Measurements from ENCODE around the gene MAP4K4. TPM values are rescaled to one million over a fixed set of nuclear protein-coding genes. Genes with fewer than 3 reads are reported as not detected.

MAP4K4 gene
- total and polyA plus RNA-seq, 5 donors from 2014 or later, result 6.7 to 179 (median 14.7) TPM

- Mint-ChIP-seq H3K9me3 (peaks cover 0 to 13% (median 4%) of the 10 kb centered on the region in 7 donors), H3K4me3 (no peak overlapping the region), H3K27ac (no peak overlapping the region), H3K27me3 (no peaks in the 10 kb centered on the region), H3K36me3 (no peaks in the 10 kb centered on the region), H3K4me1 (peaks cover 4 to 13% (median 8%) of the 10 kb centered on the region in 4 donors)
- Histone ChIP-seq H3K9me3 (ENCODE audit: control insufficient read depth in 2 of 2, low read length in 2 of 2) (peaks cover 3 to 12% of the 10 kb centered on the region in 2 experiments), H3K27ac (ENCODE audit: insufficient read depth, low read length, poor library complexity, severe bottlenecking) (no peak overlapping the region), H3K27me3 (ENCODE audit: control insufficient read depth, insufficient read depth, low read length) (no peaks in the 10 kb centered on the region), H3K36me3 (ENCODE audit: control insufficient read depth, insufficient read depth, low read length) (no peaks in the 10 kb centered on the region), H3K4me3 (ENCODE audit: low read depth, low read length) (no peak overlapping the region), H3K4me1 (ENCODE audit: control insufficient read depth, insufficient read depth, low read length, poor library complexity, severe bottlenecking) (no peaks in the 10 kb centered on the region)
- no peak for DNase-seq
- no peak for ATAC-seq (ENCODE audit: low read depth in 2 of 2)
These were observed 25.5 kb upstream of the MAP4K4 start for GRCh38 chr2:101672047-101672446.

DNA sequence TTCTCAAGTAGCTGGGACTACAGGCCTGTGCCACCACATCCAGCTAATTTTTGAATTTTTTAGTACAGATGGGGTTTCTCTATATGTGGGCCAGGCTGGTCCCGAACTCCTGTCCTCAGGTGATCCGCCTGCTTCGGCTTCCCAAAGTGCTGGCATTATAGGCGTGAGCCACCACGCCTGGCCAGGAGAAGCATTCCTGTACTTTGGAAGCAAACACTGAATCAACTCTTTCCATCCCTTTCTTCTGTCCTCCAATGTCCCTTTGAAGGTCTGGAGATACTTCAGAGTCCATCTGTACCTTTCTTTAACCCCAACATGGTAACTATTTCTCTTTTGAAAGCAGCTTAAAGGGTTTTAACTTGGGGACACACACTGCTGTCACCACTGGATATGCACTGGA lies 23.6 kb upstream of the MAP4K4 start:
- ATAC-seq (ENCODE audit: low read depth in 2 of 2) (no peak), DNase-seq (no peak)
- Mint-ChIP-seq H3K4me1 (peaks cover 5 to 15% (median 10%) of the 10 kb centered on the region in 4 donors), H3K27ac (no peak overlapping the region), H3K27me3 (no peaks in the 10 kb centered on the region), H3K36me3 (no peaks in the 10 kb centered on the region), H3K4me3 (no peak overlapping the region), H3K9me3 (peaks cover 0 to 13% (median 4%) of the 10 kb centered on the region in 7 donors)
- Histone ChIP-seq H3K27me3 (ENCODE audit: control insufficient read depth, insufficient read depth, low read length) (no peaks in the 10 kb centered on the region), H3K27ac (ENCODE audit: insufficient read depth, low read length, poor library complexity, severe bottlenecking) (no peak overlapping the region), H3K4me3 (ENCODE audit: low read depth, low read length) (no peak overlapping the region), H3K4me1 (ENCODE audit: control insufficient read depth, insufficient read depth, low read length, poor library complexity, severe bottlenecking) (no peaks in the 10 kb centered on the region), H3K9me3 (ENCODE audit: control insufficient read depth in 2 of 2, low read length in 2 of 2) (peaks cover 6 to 12% of the 10 kb centered on the region in 2 experiments), H3K36me3 (ENCODE audit: control insufficient read depth, insufficient read depth, low read length) (no peaks in the 10 kb centered on the region)

DNA sequence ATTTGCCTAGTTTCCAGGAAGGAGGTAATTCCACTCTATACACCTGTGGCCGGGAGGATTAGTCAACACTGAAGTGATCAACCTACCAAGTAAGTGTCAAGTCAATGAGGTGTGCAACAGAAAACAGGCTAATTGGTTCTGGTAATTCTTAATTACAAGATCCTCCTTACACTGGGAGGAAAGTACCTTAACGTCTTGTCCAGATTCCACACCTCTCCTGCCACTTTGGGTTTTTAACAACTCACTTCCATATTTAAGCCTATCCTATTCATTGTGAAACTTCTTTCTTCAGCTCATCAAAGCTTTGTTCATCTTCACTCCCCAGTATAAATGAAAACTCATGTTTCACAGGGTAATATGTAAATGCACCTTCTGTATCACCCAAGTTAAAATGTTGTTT lies 22.0 kb upstream of the MAP4K4 start:
- ATAC-seq (ENCODE audit: low read depth in 2 of 2) (no peak), DNase-seq (no peak)
- Histone ChIP-seq H3K27ac (ENCODE audit: insufficient read depth, low read length, poor library complexity, severe bottlenecking) (no peak overlapping the region), H3K4me3 (ENCODE audit: low read depth, low read length) (no peak overlapping the region), H3K36me3 (ENCODE audit: control insufficient read depth, insufficient read depth, low read length) (no peaks in the 10 kb centered on the region), H3K9me3 (ENCODE audit: control insufficient read depth in 2 of 2, low read length in 2 of 2) (peaks cover 6 to 12% of the 10 kb centered on the region in 2 experiments), H3K27me3 (ENCODE audit: control insufficient read depth, insufficient read depth, low read length) (no peaks in the 10 kb centered on the region), H3K4me1 (ENCODE audit: control insufficient read depth, insufficient read depth, low read length, poor library complexity, severe bottlenecking) (no peaks in the 10 kb centered on the region)
- Mint-ChIP-seq H3K4me3 (no peak overlapping the region), H3K27ac (no peak overlapping the region), H3K4me1 (peaks cover 5 to 15% (median 10%) of the 10 kb centered on the region in 4 donors), H3K9me3 (peaks cover 0 to 12% (median 4%) of the 10 kb centered on the region in 7 donors), H3K36me3 (no peaks in the 10 kb centered on the region), H3K27me3 (no peaks in the 10 kb centered on the region)

- no peak overlapping the region for H3K27ac Mint-ChIP-seq
- peaks cover 6 to 11% of the 10 kb centered on the region in 2 experiments for H3K9me3 ChIP-seq (ENCODE audit: control insufficient read depth in 2 of 2, low read length in 2 of 2)
- H3K4me1 Mint-ChIP-seq, result peaks cover 5 to 15% (median 9%) of the 10 kb centered on the region in 4 donors
- no peaks in the 10 kb centered on the region for H3K27me3 Mint-ChIP-seq
- no peak for ATAC-seq (ENCODE audit: low read depth in 2 of 2)
- no peak overlapping the region for H3K4me3 ChIP-seq (ENCODE audit: low read depth, low read length)
- no peak overlapping the region for H3K4me3 Mint-ChIP-seq
- H3K9me3 Mint-ChIP-seq, result peaks cover 0 to 9% (median 3%) of the 10 kb centered on the region in 7 donors
- DNase-seq, result no peak
- no peaks in the 10 kb centered on the region for H3K36me3 ChIP-seq (ENCODE audit: control insufficient read depth, insufficient read depth, low read length)
- no peak overlapping the region for H3K27ac ChIP-seq (ENCODE audit: insufficient read depth, low read length, poor library complexity, severe bottlenecking)
- no peaks in the 10 kb centered on the region for H3K27me3 ChIP-seq (ENCODE audit: control insufficient read depth, insufficient read depth, low read length)
- H3K4me1 ChIP-seq (ENCODE audit: control insufficient read depth, insufficient read depth, low read length, poor library complexity, severe bottlenecking), result no peaks in the 10 kb centered on the region
- no peaks in the 10 kb centered on the region for H3K36me3 Mint-ChIP-seq
These were observed 20.8 kb upstream of the MAP4K4 start for GRCh38 chr2:101676674-101677073.

GRCh38 chr2:101677658-101678057 lies 19.8 kb upstream of the MAP4K4 start:
- Mint-ChIP-seq H3K36me3 (no peaks in the 10 kb centered on the region), H3K27ac (no peak overlapping the region), H3K27me3 (no peaks in the 10 kb centered on the region), H3K4me3 (no peak overlapping the region), H3K4me1 (peaks cover 5 to 15% (median 7%) of the 10 kb centered on the region in 4 donors), H3K9me3 (peaks cover 0 to 7% (median 0%) of the 10 kb centered on the region in 7 donors)
- Histone ChIP-seq H3K4me3 (ENCODE audit: low read depth, low read length) (no peak overlapping the region), H3K27me3 (ENCODE audit: control insufficient read depth, insufficient read depth, low read length) (no peaks in the 10 kb centered on the region), H3K4me1 (ENCODE audit: control insufficient read depth, insufficient read depth, low read length, poor library complexity, severe bottlenecking) (no peaks in the 10 kb centered on the region), H3K9me3 (ENCODE audit: control insufficient read depth in 2 of 2, low read length in 2 of 2) (peaks cover 1 to 3% of the 10 kb centered on the region in 2 experiments), H3K36me3 (ENCODE audit: control insufficient read depth, insufficient read depth, low read length) (no peaks in the 10 kb centered on the region), H3K27ac (ENCODE audit: insufficient read depth, low read length, poor library complexity, severe bottlenecking) (no peak overlapping the region)
- no peak for DNase-seq
- ATAC-seq (ENCODE audit: low read depth in 2 of 2), result no peak

GRCh38 chr2:101678379-101678778 lies 19.1 kb upstream of the MAP4K4 start:
- Histone ChIP-seq H3K4me3 (ENCODE audit: low read depth, low read length) (no peak overlapping the region), H3K4me1 (ENCODE audit: control insufficient read depth, insufficient read depth, low read length, poor library complexity, severe bottlenecking) (no peaks in the 10 kb centered on the region), H3K27ac (ENCODE audit: insufficient read depth, low read length, poor library complexity, severe bottlenecking) (no peak overlapping the region), H3K9me3 (ENCODE audit: control insufficient read depth in 2 of 2, low read length in 2 of 2) (peaks cover 0 to 3% of the 10 kb centered on the region in 2 experiments), H3K27me3 (ENCODE audit: control insufficient read depth, insufficient read depth, low read length) (no peaks in the 10 kb centered on the region), H3K36me3 (ENCODE audit: control insufficient read depth, insufficient read depth, low read length) (no peaks in the 10 kb centered on the region)
- H3K27me3 Mint-ChIP-seq, result no peaks in the 10 kb centered on the region
- no peak overlapping the region for H3K27ac Mint-ChIP-seq
- no peaks in the 10 kb centered on the region for H3K36me3 Mint-ChIP-seq
- no peak overlapping the region for H3K4me3 Mint-ChIP-seq
- DNase-seq, result no peak
- peaks cover 5 to 15% (median 7%) of the 10 kb centered on the region in 4 donors for H3K4me1 Mint-ChIP-seq
- no peak for ATAC-seq (ENCODE audit: low read depth in 2 of 2)
- peaks cover 0 to 7% (median 0%) of the 10 kb centered on the region in 7 donors for H3K9me3 Mint-ChIP-seq

- Mint-ChIP-seq H3K9me3 (peaks cover 0 to 3% (median 0%) of the 10 kb centered on the region in 7 donors), H3K27me3 (no peaks in the 10 kb centered on the region), H3K4me3 (no peak overlapping the region), H3K27ac (no peak overlapping the region), H3K4me1 (peaks cover 5 to 15% (median 7%) of the 10 kb centered on the region in 4 donors), H3K36me3 (no peaks in the 10 kb centered on the region)
- H3K4me1 ChIP-seq (ENCODE audit: control insufficient read depth, insufficient read depth, low read length, poor library complexity, severe bottlenecking), result no peaks in the 10 kb centered on the region
- no peak overlapping the region for H3K4me3 ChIP-seq (ENCODE audit: low read depth, low read length)
- H3K9me3 ChIP-seq (ENCODE audit: control insufficient read depth in 2 of 2, low read length in 2 of 2), result peaks cover 0 to 3% of the 10 kb centered on the region in 2 experiments
- H3K27ac ChIP-seq (ENCODE audit: insufficient read depth, low read length, poor library complexity, severe bottlenecking), result no peak overlapping the region
- H3K36me3 ChIP-seq (ENCODE audit: control insufficient read depth, insufficient read depth, low read length), result no peaks in the 10 kb centered on the region
- H3K27me3 ChIP-seq (ENCODE audit: control insufficient read depth, insufficient read depth, low read length), result no peaks in the 10 kb centered on the region
- ATAC-seq (ENCODE audit: low read depth in 2 of 2) (no peak), DNase-seq (no peak)
These were observed 18.3 kb upstream of the MAP4K4 start for GRCh38 chr2:101679037-101679726.

All from CD4-positive, CD25-positive, alpha-beta regulatory T cell (primary cell).